ENCODE measurements around the gene SLX1A.
A peak's percentile ranks its signal among the peaks of the same experiment; 100 is the strongest.
"Not testable (repeated sequence)": the region's sequence is repeated elsewhere in the genome, so short reads cannot be mapped to it uniquely, and the experiment has no call there.

Gene SLX1A

DNA sequence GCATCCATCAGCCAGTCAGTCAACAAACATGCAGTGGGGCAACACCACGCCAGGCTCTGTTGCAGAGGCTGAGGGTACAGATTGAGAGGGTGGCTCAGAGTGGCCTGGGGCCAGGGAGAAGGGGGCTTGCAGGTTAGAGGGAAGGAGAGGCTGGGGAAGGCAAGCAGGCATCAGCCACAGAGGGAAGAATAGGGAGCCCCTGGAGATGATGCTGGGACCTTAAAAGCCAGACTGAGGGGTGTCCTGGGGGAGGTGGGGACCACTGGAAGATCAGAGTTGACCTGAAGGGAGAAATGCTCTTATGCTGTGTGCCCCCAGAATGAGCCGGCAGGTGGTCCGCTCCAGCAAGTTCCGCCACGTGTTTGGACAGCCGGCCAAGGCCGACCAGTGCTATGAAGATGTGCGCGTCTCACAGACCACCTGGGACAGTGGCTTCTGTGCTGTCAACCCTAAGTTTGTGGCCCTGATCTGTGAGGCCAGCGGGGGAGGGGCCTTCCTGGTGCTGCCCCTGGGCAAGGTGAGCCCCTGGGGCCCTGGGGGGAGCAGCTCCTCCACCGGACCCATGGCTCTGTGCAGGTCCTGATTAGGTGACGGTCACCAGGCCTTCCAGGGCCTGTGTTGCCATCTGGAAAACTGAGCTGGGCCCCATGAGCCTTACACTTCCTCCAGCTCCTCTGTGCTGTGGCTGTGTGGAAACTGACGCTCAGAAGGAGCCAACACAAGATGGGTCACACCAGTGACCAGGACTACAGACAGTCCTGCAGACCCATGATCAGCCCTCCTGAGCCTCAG is 8.6 kb upstream of the SLX1A start:
- DNase-seq = peak; percentile 32

DNA sequence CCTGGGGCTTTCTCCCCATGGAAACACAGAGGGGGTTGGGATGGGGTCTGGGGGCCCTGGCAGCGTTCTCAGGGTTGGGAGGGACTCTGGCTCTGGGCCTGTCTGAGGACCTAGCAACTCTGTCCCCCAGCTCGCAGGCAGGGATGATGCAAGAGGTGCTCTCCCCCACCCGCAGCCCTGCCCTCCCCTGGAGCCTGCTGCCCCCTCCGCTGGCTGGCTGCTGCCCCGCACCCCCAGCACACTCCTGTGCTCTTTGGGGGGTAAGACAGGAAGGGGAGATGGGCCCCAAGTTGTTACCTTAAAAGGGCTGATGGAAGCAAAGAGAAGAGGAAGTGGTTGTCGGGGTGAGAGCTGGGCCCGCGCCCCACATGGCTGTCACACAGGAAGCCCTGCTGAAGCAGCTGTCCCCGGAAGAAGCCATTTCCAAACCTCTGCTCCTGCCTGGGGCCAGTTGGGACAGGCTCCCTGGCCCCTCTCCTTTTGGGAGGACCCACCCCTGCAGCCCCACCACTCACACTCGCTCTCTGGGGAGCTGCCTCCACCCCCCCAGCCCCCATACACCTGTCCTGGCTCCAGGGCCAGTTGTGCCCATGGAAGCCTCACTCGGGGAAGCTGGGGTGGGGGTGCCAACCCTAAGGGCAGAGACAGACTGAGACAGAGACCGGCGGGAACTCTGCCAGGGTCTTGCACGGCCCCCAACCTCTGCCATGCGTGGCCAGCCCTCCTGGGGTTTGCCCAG is 7.8 kb upstream of the SLX1A start:
- peak; percentile 81 for DNase-seq

DNA sequence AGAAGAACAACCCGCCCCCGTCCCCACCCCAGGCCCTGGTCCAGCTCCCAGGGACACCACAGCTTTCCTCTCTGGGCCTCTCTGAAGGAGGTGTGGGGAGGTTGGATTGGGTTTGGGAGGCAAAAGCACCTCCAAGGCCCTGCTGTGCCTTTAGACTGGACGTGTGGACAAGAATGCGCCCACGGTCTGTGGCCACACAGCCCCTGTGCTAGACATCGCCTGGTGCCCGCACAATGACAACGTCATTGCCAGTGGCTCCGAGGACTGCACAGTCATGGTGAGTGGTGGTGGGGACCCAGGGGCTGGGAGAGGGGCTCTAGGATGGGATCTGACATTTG is 7.3 kb upstream of the SLX1A start:
- DNase-seq = no peak

DNA sequence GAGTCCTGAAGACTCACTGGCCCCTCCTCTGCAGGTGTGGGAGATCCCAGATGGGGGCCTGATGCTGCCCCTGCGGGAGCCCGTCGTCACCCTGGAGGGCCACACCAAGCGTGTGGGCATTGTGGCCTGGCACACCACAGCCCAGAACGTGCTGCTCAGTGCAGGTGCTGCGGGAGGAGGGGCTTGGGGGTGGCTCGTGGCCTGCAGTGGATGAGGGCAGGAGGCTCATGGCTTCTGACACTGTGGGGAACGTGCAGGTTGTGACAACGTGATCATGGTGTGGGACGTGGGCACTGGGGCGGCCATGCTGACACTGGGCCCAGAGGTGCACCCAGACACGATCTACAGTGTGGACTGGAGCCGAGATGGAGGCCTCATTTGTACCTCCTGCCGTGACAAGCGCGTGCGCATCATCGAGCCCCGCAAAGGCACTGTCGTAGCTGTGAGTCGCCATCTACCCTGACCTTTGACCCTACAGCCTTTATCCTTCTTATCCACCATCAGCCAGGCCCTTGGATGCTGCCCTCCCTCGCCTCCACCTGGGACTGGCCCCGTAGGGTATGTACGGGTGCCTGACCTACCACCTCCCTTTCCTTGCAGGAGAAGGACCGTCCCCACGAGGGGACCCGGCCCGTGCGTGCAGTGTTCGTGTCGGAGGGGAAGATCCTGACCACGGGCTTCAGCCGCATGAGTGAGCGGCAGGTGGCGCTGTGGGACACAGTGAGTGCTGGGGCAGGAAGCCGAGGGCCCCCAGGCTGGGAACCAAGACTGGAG is 6.7 kb upstream of the SLX1A start:
- DNase-seq = peak; percentile 91

DNA sequence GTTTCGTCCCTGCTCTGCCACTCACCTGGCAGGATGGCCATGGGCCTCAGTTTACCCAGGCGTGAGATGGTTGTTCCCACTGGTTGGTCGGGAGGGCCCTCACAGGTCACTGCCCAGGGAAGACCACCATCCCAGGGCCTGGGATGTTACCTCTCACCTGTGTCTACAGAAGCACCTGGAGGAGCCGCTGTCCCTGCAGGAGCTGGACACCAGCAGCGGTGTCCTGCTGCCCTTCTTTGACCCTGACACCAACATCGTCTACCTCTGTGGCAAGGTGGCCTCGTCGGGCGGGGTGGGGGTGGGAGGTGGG is 6.2 kb upstream of the SLX1A start:
- DNase-seq = no peak

DNA sequence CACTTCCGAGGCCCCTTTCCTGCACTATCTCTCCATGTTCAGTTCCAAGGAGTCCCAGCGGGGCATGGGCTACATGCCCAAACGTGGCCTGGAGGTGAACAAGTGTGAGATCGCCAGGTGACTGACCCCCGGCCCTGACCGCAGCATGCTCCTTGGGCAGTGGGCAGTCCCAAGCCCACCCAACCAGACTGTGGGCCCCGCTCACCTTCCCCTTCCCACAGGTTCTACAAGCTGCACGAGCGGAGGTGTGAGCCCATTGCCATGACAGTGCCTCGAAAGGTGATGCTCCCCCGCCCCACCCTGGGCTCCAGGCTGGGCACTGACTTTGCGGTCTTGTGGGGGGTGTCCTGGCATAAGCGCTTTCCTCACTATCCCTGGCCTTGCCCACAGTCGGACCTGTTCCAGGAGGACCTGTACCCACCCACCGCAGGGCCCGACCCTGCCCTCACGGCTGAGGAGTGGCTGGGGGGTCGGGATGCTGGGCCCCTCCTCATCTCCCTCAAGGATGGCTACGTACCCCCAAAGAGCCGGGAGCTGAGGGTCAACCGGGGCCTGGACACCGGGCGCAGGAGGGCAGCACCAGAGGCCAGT is 5.6 kb upstream of the SLX1A start:
- no peak for DNase-seq

DNA sequence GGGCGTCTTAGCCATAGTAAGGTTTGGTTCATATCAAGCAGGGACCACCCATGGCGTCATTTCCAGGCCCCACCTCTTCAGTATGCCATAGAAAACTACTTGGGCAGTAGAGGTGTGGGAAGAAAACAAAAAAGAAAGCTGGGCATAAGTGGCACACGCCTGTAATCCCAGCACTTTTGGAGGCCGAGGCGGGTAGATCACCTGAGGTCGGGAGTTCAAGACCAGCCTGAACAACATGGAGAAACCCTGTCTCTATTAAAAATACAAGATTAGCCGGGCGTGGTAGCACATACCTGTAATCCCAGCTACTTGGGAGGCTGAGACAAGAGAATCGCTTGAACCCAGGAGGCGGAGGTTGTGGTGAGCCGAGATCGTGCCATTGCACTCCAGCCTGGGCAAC is 2.5 kb upstream of the SLX1A start:
- not testable (repeated sequence) for DNase-seq

DNA sequence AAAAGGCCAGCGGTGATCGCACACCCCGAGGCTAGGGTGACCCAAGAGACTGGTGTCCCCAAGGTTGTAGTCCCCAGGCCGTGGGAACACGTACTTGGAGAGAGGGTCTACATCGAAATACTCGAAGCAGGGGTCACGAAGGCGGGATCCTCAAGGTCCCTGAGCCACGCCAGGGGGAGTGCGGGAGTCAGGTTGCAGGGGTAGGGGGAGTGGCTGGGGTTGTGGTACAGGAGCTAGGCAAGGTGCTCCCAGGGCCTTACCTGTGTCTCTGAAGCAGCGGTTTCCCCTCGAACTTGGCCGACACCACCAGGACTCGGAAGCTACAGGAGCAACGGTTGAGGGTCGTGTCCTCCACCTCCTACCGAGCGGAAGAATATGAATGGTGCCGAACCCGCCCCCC is 577 bp upstream of the SLX1A start:
- DNase-seq = not testable (repeated sequence)

DNA sequence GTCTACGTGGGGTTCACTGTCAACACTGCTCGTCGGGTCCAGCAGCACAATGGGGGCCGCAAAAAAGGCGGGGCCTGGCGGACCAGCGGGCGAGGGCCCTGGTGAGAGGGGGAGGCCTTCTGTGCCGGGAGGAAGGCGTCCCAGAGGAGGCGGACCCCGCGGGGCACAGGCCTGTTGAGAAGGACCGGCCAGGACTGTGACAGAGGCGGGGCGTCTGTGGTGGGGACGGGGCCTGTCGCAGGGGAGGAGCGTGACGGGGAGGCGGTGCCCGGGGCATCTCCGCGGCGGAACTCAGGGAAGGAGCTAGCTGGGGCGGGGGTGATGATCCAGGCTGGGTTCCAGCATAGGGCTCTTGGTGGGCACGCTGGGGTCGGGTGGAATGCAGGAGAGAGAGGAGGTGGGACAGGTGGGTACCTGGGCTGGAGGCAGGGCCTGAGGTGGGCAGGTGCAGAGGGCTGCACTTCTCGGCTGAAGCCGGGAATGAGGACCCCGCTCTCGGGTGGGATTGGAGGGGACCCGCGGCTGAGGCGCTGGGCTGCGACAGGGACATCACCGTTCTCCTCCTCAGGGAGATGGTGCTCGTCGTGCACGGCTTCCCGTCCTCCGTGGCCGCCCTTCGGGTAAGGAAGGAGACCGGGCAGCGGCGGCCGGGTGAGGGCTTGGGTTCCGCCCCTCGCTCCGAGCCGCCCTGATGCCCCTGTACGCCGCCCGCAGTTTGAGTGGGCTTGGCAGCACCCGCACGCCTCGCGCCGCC is 674 bp downstream of the SLX1A start:
- DNase-seq = not testable (repeated sequence)

DNA sequence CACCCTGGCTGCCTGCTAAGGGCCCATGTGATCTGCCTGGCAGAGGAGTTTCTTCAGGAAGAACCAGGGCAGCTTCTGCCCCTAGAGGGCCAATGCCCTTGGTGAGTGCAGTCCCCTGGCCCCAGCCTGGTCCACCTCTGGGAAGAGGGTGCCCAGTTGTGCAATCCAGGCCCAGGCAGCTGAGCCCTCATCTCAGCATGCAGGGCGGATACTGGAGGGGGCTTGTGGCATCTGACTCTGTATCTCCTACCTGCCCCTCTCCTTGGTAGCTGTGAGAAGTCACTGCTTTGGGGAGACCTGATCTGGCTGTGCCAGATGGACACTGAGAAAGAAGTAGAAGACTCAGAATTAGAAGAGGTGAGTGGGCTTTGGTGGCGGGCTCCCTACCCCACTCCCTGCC is 3.3 kb downstream of the SLX1A start:
- DNase-seq = not testable (repeated sequence)

DNA sequence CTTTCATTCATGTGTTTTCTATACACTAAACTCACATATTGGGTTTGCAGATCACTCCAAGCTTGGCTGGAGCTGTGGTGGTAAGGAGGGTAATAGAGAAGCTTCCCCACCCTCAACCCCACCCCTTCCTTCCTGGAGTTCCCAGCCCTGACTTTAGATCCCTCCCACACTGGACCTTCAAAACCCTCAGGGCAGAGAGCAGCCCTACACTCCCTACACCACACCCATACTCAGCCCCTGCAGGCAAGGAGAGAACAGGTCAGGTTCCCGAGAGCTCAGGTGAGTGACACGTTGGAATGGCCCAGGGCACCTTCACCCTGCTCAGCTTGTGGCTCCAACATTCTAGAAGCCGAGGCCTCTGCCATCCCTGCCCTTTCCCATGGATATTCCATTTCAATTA is 5.4 kb downstream of the SLX1A start, which contains the start of gene SULT1A3:
SULT1A3 (plus strand) TSS at position 207 of the 400 bp plus-strand sequence. CDS start 1,474 bp downstream, outside the sequence.
- not testable (repeated sequence) for DNase-seq

DNA sequence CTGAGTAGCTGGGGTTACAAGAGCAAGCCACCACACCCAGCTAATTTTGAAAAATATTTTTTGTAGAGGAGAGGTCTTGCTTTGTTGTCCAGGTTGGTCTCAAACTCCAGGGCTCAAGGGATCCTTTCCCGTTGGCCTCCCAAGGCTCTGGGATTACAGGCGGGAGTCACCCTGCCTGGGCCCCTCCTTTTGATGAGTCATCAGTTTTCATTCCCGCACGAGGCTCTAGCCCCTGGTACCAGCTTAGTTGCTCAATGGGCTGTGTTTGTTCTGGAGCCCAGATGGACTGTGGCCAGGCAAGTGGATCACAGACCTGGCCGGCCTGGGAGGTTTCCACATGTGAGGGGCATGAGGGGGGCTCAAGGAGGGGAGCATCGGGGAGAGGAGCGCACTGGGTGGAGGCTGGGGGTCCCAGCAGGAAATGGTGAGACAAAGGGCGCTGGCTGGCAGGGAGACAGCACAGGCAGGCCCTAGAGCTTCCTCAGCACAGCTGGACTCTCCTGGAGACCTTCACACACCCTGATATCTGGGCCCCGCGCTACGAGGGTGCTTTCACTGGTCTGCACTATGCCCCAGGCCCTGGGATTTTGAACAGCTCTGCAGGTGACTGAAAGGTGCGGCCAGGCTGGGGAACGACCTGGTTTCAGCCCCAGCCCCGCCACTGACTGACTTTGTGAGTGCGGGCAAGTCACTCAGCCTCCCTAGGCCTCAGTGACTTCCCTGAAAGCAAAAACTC is 6.1 kb downstream of the SLX1A start:
- DNase-seq = not testable (repeated sequence)

DNA sequence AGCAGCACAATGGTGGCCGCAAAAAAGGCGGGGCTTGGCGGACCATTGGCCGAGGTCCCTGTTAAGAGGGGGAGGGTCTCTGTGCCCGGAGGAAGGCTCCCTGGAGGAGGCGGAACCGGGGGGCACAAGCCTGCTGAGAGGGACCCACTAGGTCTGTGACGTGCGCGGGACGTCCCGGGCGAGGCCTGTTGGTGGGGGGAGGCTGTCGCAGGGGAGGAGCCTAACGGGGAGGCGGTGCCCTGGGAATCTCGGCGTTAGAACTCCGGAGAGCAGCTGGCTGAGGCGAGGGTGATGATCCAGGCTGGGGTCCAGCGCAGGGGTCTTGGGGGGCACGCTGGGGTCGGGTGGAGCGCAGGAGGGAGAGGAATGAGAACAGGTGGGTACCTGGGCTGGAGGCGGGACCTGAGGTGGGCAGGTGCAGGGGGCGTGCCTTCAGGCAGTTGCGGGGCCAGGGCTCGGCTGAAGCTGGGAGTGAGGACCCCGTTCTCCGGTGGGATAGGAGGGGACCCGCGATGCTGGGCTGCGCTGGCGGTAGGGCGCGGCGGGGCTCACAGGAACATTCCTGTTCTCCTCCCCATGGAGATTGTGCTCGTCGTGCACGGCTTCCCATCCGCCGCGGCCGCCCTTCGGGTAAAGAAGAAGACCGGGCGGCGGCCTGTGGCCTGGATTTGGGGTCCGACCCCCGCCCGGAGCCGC is 12.0 kb downstream of the SLX1A start:
- not testable (repeated sequence) for DNase-seq

DNA sequence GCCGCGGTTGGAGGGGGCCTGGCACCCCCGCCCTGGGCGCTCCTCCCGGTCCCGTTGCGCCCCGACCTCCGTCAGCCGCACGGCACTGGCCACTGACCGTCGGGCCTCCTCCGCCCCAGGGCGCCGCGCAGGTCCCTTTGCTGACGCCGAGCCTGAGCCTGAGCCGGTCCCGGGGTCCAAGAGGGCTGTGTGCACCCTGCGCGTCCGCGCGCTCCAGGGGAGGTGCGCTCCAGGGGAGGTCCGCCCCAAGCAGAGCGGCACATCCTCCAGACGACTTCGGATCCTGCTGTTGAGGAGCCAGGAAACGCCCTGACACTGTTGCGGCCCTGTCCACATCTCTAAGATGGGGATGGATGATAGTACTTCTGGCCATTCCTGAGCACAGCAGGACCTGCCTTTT is 12.6 kb downstream of the SLX1A start:
- DNase-seq = not testable (repeated sequence)

DNA sequence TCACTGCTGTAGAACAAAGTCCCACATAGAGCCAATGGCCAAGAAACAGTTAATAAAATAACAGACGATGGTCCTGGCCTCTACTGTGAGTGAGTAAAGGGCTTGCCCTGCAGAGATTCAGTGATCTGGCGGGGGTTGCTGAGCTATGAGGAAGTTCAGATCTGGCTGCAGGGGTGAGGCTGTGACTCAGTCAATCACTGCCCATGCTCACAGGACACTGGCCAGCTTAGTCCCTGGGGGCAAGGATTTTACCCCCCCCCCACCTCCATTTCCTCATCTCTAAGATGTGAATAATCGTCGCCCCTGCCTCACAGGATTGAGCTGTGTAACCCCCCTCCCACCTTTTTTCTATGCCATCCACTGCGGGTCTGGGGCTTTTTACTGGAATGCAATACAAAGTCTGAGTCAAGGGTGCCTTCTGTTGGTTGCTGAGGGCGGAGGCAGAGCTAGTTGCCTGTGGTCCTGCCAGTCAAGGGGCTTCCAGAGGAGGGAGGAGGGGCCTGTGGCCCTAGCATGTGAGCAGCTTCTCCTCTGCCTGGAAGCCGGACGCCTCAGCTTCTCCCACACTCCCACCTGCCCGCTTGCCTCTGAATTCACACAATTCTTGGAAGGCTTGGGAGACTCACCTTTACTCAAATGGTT is 13.5 kb downstream of the SLX1A start:
- DNase-seq = not testable (repeated sequence)

DNA sequence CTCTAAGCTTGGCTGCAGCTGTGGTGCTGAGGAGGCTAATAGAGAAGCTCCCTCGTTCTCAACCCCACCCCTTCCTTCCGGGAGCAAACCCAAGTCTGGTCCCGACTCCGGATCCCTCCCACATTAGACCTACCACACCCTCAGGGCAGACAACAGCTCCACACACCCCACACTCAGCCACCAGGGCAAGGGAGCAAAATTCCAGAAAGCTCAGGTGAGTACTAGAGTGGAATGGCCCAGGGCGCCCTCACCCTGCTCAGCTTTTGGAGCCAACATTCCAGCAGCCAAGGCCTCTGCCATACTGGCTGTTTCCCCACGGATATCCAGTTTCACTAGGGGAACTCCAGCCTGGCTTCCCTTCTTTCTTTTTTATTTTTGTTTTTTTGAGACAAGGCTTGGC is 15.4 kb downstream of the SLX1A start:
- DNase-seq = peak; percentile 40

DNA sequence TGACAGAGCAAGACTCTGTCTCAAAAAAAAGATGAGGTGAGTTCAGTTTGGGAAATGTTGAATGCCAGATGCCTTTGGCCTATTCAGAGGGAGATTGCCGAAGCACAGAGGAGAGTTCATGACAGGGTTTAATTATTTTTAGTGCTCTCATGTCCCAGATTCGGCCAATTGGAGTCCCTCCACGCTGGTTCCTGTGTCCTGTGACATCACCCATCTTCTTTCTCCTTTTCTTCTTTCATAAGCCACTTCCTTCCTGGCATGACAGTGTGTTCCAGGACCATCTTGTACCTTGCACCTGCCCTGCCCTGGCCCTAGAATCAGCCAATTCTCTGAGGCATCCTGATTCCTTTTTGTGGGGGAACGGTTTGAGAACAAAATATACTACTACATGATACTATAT is 17.7 kb downstream of the SLX1A start:
- not testable (repeated sequence) for DNase-seq

DNA sequence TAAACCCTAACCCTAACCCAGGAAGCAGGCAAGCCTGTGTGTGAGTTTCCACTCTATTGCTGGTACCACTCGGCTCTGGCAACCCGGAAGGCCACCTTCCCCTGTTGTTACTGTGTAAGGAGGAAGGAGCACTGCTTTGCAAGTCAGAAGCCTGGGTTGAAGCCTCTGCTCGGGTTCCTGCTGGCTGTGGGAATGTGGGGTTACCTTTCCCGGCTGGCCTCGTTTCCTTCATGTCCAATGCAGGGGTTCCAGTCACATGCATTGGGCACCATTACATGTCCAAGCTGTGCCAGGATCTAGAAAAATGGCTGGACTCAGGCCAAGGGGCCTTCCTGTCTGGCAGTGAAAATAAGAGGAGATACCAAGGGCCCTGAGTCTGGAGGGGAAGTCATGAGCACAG is 23.4 kb downstream of the SLX1A start:
- not testable (repeated sequence) for DNase-seq
